ENCODE measurements around the gene LYL1.
A peak's percentile ranks its signal among the peaks of the same experiment; 100 is the strongest.
"Not testable (repeated sequence)": the region's sequence is repeated elsewhere in the genome, so short reads cannot be mapped to it uniquely, and the experiment has no call there.

The LYL1 gene

DNA sequence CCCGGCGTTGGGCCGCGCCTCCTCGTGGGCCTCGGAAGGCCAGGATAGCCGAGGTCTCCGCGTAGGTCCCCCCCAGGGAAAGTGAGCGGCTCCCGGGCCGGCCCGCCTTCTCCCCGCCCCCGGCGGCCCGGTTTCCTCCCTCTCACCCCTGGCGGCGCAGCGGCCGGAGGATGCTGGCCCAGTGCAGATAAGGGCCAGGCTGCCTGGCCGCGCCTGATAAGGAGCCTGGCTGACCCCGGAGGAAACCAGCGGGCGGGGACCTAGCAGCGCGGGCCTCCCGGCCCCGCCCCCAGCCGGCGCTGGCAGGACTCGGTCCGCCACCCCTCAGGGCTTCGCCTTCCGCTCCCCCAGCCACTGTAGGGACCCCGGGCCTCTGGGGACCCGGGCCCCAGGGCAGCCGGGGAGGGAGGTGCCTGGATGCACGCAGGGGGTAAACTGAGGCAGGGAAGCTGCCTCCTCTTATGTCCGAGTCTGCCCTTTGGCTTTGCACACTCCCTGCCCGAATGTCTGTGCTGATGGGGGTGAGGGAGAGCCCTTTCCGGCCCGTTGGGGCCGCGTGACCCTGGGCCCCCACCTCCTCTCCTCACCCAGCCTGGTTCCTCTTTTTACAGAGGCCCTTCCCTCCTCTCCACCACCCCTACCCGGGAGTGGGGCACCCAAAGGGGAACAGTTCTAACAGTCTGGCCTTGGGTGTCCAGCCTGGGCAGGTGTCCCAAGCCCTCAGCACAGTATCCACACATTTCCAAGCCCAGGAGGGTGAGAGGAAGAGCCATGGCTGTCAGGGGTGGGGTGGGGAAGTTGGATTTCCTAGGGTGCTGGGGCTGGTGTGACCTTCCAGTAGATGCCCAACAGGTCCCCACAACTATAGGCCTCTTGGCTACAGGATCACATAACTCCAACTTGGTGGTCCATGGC, at the start of gene LYL1:
TSS of gene LYL1 (minus strand) at position 193 of the 915 bp plus-strand sequence. CDS start 1,687 bp downstream, outside the sequence.
- TF ChIP-seq, protein P1, sequence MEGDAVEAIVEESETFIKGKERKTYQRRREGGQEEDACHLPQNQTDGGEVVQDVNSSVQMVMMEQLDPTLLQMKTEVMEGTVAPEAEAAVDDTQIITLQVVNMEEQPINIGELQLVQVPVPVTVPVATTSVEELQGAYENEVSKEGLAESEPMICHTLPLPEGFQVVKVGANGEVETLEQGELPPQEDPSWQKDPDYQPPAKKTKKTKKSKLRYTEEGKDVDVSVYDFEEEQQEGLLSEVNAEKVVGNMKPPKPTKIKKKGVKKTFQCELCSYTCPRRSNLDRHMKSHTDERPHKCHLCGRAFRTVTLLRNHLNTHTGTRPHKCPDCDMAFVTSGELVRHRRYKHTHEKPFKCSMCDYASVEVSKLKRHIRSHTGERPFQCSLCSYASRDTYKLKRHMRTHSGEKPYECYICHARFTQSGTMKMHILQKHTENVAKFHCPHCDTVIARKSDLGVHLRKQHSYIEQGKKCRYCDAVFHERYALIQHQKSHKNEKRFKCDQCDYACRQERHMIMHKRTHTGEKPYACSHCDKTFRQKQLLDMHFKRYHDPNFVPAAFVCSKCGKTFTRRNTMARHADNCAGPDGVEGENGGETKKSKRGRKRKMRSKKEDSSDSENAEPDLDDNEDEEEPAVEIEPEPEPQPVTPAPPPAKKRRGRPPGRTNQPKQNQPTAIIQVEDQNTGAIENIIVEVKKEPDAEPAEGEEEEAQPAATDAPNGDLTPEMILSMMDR (IDR thresholded peaks at IDR 0.05; ENCODE audit: insufficient read depth, low read depth, low read length, missing control alignments), result no peak
- H3K4me3 ChIP-seq (ENCODE audit: low read length), result peak within 1 kb of the TSS; percentile 24
- DNase-seq (ENCODE audit: low read depth), result no peak

DNA sequence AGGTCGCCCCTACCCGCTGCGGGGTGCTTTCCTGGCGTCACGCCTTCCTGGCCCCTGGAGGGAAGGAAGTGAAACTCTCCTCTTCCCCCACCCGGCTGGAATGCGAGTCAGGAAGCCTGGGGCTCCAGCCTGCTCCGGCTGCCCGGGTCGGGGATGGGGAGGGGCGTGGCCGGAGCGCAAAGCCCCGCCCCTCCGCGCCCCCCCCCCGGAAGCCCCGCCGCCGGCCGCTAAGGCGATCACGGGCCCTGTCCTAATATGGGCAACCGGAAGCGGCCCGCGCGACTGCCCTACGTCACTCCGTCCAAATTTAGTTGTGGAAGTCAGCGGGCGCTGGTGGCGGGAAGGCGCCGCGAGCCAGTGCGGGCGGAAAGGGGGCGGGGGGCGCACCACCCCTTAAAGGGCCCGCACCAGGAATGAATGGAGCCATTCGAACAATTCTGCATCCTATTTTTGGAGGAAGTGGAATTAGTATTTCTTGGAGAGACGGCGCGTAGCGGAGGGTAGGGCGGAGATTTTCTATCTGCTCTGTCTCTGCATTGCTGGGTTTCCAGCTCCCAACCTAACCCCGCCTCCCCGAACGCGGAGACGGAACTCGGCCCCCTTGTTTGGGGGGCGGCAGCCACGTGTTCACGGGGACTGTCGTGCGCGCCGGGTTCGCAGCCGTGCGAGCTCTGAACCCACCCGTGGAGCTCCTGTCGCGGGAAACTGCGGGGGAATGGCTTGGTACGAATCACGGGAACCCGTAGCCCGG, 49.1 kb upstream of the LYL1 start:
- DNase-seq (ENCODE audit: low read depth), result peak; percentile 97
- peak overlapping the region; percentile 92 for H3K4me3 ChIP-seq (ENCODE audit: low read length)
- TF ChIP-seq, protein P1 (IDR thresholded peaks at IDR 0.05; ENCODE audit: insufficient read depth, low read depth, low read length, missing control alignments), result peak; percentile 22

DNA sequence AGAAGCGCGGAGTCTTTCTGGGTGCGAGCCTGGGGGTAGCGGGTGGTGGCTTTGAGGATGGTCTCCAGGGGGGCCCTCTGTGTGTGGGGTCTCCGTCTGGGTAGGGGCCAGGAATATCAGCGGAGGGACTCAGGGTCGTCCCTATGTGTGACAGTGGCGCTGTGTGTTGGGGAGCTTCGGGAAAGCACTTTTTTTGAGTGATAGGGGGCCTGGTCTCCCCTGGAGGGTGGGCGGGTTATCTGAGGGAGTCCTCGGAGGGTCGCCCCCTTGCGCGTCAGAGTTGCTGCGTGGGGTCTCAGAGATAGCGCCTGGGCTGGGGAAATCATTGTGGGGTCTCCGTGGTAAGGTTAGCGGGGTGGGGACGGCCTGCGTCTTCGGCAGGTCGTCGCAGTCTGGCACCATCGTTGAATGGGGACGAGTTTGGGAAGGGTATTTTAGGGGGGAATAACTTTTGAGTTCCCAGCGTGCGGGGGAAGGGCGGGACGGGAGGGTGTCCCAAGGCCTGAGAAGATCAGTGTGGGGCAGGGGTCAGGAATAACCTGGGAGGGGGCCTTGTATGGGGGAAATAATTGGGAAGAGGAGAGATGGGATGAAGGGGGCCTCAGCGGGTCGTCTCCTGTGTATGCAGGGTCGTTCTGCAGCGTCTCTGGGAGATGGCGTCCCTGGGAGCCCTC, 48.4 kb upstream of the LYL1 start:
- DNase-seq (ENCODE audit: low read depth), result no peak
- H3K4me3 ChIP-seq (ENCODE audit: low read length), result peak overlapping the region; percentile 92
- TF ChIP-seq, protein P1 (IDR thresholded peaks at IDR 0.05; ENCODE audit: insufficient read depth, low read depth, low read length, missing control alignments), result no peak

DNA sequence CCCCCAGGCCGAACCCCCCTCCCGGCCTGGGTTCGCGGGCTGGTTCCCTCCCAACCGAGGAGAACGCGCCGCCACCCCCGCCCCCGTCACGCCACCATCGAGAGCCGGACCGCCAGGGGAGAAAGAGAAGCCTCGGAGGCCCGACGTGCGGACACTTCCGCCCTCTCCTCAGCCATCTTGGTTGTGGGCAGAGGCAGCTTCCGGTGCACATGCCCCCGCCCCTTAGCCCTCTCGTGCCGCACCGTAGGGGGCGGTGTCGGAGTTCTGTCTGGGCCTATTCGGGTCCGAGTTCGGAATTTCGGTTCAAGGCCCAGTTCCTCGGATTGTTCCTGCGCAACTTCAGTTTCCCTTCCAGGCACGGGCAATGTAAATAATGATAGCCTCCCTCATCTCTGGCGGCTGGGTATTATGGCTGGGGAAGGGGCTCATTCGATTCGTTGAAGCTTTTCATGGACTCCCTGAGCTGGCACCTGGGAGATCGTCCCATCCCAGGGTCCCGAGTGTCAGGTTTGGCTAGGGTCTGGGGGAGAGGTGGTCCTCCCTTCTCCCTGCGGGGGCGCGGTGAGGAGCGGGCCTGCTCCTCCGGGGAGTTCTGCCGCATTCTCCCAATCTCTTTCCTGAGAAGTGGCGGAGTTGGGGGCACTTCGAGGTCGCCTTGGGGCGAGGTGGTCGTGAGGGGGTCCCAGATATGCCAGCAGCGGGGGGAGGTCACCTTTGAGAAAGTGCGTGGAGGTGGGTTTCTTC, 47.7 kb upstream of the LYL1 start, which contains the start of the genes IER2 and STX10:
TSS of gene IER2 (plus strand) at position 225 of the 744 bp plus-strand sequence. CDS start 2,776 bp downstream, outside the sequence.
TSS of gene STX10 (minus strand) at position 189 of the 744 bp plus-strand sequence. CDS start 202 bp downstream, outside the sequence.
- TF ChIP-seq, protein P1 (IDR thresholded peaks at IDR 0.05; ENCODE audit: insufficient read depth, low read depth, low read length, missing control alignments), result peak; percentile 58
- H3K4me3 ChIP-seq (ENCODE audit: low read length), result peak within 1 kb of the TSS; percentile 92
- DNase-seq (ENCODE audit: low read depth), result peak; percentile 97

DNA sequence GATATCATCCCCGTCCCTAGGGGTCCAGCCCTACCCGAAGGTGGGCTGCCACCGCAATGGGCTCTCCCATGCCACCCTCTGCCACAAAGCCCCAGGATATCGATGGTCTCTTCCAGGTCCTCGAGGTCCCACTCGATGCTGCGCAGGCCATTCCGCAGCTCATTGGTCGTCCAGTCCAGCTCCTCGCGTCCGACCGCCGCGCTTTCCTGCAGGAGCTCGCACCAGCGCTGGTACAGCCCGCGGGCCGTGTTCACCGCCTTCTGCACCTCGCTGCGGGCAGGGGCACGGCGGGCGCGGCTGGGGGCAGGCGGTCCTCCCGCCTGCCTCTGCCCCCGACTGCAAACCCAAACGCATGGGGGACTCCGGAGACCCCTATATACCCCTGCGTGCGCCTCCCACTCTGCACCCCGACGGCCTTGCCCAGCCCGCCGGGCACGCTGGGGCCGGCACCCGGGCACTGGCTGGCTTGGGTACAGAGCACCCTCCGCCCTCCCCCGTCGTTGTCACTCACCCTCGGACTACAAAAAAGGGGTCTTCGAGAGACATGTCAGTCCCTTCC, 47.0 kb upstream of the LYL1 start:
- H3K4me3 ChIP-seq (ENCODE audit: low read length), result peak overlapping the region; percentile 92
- peak; percentile 38 for DNase-seq (ENCODE audit: low read depth)
- TF ChIP-seq, protein P1 (IDR thresholded peaks at IDR 0.05; ENCODE audit: insufficient read depth, low read depth, low read length, missing control alignments), result no peak

DNA sequence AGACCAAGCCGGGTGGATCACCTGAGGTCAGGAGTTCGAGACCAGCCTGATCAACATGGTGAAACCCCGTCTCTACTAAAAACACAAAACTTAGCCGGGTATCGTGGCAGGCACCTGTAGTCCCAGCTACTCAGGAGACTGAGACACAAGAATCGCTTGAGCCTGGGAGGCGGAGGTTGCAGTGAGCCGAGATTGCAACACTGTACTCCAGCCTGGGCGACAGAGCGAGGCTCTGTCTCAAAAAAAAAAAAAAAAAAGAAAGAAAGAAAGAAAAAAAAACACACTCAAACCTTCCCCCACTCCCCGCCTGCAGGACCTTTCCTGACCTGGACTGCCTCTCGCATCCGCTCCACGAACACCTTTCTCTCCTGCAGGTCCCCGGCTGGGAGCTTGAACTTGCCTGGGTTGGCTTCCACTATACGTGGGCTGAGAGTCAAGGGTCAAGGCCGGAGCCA, 46.5 kb upstream of the LYL1 start:
- H3K4me3 ChIP-seq (ENCODE audit: low read length), result peak overlapping the region; percentile 92
- not testable (repeated sequence) for DNase-seq (ENCODE audit: low read depth)

All from epithelial cell of esophagus (primary cell).